GM20000 (cell line): ENCODE measurements around the gene WNK4.

Source experiments
- DNase-seq: peaks from one replicate; pipeline ENCODE4 v3.0.0; 2012; ENCODE audit warnings: low spot score
- TF ChIP-seq, protein P1 (sequence below): IDR thresholded peaks from 2 replicates; pipeline ENCODE4 v1.5.1; 2012; ENCODE audit warnings: mild to moderate bottlenecking, control low read depth; ENCODE audit errors: extremely low read depth, missing control alignments

The WNK4 gene

DNA sequence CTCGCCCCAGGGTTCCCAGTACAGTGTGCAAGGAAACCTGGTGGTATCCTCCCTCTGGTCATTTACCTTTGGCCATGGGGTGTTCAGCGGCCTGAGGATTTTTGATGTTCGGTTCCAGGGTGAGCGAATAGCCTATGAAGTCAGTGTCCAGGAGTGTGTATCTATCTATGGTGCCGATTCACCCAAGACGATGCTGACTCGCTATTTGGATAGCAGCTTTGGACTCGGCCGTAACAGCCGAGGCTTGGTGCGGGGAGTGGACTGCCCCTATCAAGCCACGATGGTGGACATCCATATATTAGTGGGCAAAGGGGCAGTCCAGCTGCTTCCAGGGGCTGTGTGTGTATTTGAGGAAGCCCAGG is 65.1 kb downstream of the WNK4 start:
- DNase-seq: no peak
- TF ChIP-seq, protein P1, sequence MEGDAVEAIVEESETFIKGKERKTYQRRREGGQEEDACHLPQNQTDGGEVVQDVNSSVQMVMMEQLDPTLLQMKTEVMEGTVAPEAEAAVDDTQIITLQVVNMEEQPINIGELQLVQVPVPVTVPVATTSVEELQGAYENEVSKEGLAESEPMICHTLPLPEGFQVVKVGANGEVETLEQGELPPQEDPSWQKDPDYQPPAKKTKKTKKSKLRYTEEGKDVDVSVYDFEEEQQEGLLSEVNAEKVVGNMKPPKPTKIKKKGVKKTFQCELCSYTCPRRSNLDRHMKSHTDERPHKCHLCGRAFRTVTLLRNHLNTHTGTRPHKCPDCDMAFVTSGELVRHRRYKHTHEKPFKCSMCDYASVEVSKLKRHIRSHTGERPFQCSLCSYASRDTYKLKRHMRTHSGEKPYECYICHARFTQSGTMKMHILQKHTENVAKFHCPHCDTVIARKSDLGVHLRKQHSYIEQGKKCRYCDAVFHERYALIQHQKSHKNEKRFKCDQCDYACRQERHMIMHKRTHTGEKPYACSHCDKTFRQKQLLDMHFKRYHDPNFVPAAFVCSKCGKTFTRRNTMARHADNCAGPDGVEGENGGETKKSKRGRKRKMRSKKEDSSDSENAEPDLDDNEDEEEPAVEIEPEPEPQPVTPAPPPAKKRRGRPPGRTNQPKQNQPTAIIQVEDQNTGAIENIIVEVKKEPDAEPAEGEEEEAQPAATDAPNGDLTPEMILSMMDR: no peak

DNA sequence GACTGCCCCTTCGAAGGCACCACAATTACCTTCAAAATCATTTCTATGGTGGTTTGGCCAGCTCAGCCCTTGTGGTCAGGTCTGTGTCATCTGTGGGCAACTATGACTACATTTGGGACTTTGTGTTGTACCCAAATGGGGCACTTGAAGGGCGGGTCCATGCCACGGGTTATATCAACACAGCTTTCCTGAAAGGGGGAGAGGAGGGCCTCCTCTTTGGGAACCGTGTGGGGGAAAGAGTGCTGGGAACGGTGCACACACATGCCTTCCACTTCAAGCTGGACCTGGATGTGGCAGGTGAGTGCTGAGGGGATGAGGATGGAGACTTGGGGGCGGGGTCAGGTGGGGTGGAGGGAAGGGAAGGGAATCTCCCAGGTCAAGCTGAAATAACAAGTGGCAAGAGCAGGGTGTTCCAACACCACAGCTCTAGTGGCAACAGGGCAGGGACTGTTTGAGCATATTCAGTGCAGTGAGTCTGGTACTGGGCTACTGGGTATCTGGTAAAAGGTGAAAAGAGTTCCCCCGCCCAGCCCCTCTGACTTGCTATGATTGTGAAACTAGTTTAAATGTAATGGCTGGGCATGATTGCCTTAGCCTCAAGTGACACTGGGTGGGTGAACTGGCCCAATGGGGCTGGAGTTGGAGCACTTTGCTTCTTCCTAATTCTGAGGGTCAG is 65.6 kb downstream of the WNK4 start:
- DNase-seq: no peak
- TF ChIP-seq, protein P1: no peak
